Measurements from ENCODE around the gene SFTPB.

Gene SFTPB

GRCh38 chr2:85692039-85692645 lies 24.1 kb upstream of the SFTPB start:
- Histone ChIP-seq H3K27me3 (ENCODE audit: insufficient read depth, low read length, poor library complexity) (no peaks in the 10 kb centered on the region), H4K20me1 (ENCODE audit: insufficient read depth, low read length) (no peaks in the 10 kb centered on the region), H3K79me2 (ENCODE audit: insufficient read depth, low read length) (no peaks in the 10 kb centered on the region), H3K9me3 (ENCODE audit: insufficient read depth, low read length, severe bottlenecking) (no peaks in the 10 kb centered on the region), H3K4me1 (ENCODE audit: insufficient read depth, low read length) (no peaks in the 10 kb centered on the region), H3K9ac (ENCODE audit: low read depth, low read length) (no peak overlapping the region), H3K4me3 (ENCODE audit: low read depth in 1 of 2, low read length in 2 of 2) (no peak overlapping the region), H3K36me3 (ENCODE audit: insufficient read depth, low read length) (no peaks in the 10 kb centered on the region), H3K27ac (ENCODE audit: low read length) (no peak overlapping the region), H2AFZ (ENCODE audit: low read depth, low read length) (no peak overlapping the region), H3K4me2 (ENCODE audit: insufficient read depth, low read length) (no peak overlapping the region)
- TF ChIP-seq CTCF (IDR thresholded peaks at IDR 0.05; ENCODE audit: borderline replicate concordance, extremely low read depth, low read length, poor library complexity, severe bottlenecking) (no peak), EZH2 (IDR thresholded peaks at IDR 0.05; ENCODE audit: borderline replicate concordance, low read depth, low read length, severe bottlenecking) (no peak)
- ATAC-seq (ENCODE audit: insufficient read depth, low read depth) = no peak
- DNase-seq = no peak

DNA sequence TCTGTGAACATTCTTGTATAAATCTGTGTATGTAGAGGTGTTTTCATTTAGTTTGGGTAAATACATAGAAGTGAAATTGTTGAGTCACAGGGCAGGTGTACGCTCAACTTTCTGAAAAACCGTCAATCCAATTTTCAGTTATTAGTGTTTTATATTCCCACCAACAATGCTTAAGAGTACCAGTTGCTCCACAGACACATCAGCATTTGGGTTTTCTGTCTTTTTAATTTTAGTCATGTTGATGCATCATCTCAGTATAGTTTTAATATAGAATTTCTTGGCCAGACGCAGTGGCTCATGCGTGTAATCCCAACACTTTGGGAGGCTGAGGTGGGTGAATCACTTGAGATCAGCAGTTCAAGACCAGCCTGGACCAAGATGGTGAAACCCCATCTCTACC lies 22.9 kb upstream of the SFTPB start:
- H3K9ac ChIP-seq (ENCODE audit: low read depth, low read length) = no peak overlapping the region
- ATAC-seq (ENCODE audit: insufficient read depth, low read depth) = no peak
- no peaks in the 10 kb centered on the region for H3K9me3 ChIP-seq (ENCODE audit: insufficient read depth, low read length, severe bottlenecking)
- H3K79me2 ChIP-seq (ENCODE audit: insufficient read depth, low read length) = no peaks in the 10 kb centered on the region
- H3K4me2 ChIP-seq (ENCODE audit: insufficient read depth, low read length) = no peak overlapping the region
- no peaks in the 10 kb centered on the region for H4K20me1 ChIP-seq (ENCODE audit: insufficient read depth, low read length)
- H3K27ac ChIP-seq (ENCODE audit: low read length) = no peak overlapping the region
- no peak overlapping the region for H3K4me3 ChIP-seq (ENCODE audit: low read depth in 1 of 2, low read length in 2 of 2)
- H3K27me3 ChIP-seq (ENCODE audit: insufficient read depth, low read length, poor library complexity) = no peaks in the 10 kb centered on the region
- no peak overlapping the region for H2AFZ ChIP-seq (ENCODE audit: low read depth, low read length)
- H3K4me1 ChIP-seq (ENCODE audit: insufficient read depth, low read length) = no peaks in the 10 kb centered on the region
- H3K36me3 ChIP-seq (ENCODE audit: insufficient read depth, low read length) = no peaks in the 10 kb centered on the region
- no peak for TF ChIP-seq EZH2 (IDR thresholded peaks at IDR 0.05; ENCODE audit: borderline replicate concordance, low read depth, low read length, severe bottlenecking)
- no peak for TF ChIP-seq CTCF (IDR thresholded peaks at IDR 0.05; ENCODE audit: borderline replicate concordance, extremely low read depth, low read length, poor library complexity, severe bottlenecking)
- no peak for DNase-seq

- Histone ChIP-seq H3K4me2 (ENCODE audit: insufficient read depth, low read length) (no peak overlapping the region), H3K27me3 (ENCODE audit: insufficient read depth, low read length, poor library complexity) (no peaks in the 10 kb centered on the region), H3K36me3 (ENCODE audit: insufficient read depth, low read length) (no peaks in the 10 kb centered on the region), H3K27ac (ENCODE audit: low read length) (no peak overlapping the region), H3K9ac (ENCODE audit: low read depth, low read length) (no peak overlapping the region), H3K79me2 (ENCODE audit: insufficient read depth, low read length) (no peaks in the 10 kb centered on the region), H2AFZ (ENCODE audit: low read depth, low read length) (no peak overlapping the region), H4K20me1 (ENCODE audit: insufficient read depth, low read length) (no peaks in the 10 kb centered on the region), H3K9me3 (ENCODE audit: insufficient read depth, low read length, severe bottlenecking) (no peaks in the 10 kb centered on the region), H3K4me3 (ENCODE audit: low read depth in 1 of 2, low read length in 2 of 2) (no peak overlapping the region), H3K4me1 (ENCODE audit: insufficient read depth, low read length) (no peaks in the 10 kb centered on the region)
- no peak for DNase-seq
- no peak for TF ChIP-seq EZH2 (IDR thresholded peaks at IDR 0.05; ENCODE audit: borderline replicate concordance, low read depth, low read length, severe bottlenecking)
- no peak for TF ChIP-seq CTCF (IDR thresholded peaks at IDR 0.05; ENCODE audit: borderline replicate concordance, extremely low read depth, low read length, poor library complexity, severe bottlenecking)
- peak; percentile 9; the same call in 1 of the 3 replicates for ATAC-seq (ENCODE audit: insufficient read depth, low read depth)
Measured at GRCh38 chr2:85684806-85685205, 16.8 kb upstream of the SFTPB start.

Measured in DND-41 (cell line).